Natural killer cell (primary cell): ENCODE data around the gene MED20. TPM values are rescaled to one million over a fixed set of nuclear protein-coding genes. Genes with fewer than 3 reads are reported as not detected.

Source experiments
- ATAC-seq, 3 donors: fragments of 150-1000 bp in 2 of 3; fragments of 200-7000 bp in 1 of 3; cut with Tn5 transposase; 1 replicate in 1 of 3; 2 replicates in 2 of 3; pipeline ENCODE4 v1.10.0; 2021; ENCODE audit warnings: mild to moderate bottlenecking in 2 of 3, moderate library complexity in 2 of 3
- DNase-seq, 2 donors: peaks; one replicate each; pipeline versions ENCODE4 v3.0.0 to v3.0.0-alpha.2; 2013 to 2021; ENCODE audit warnings: mixed read lengths in 1 of 2
- H3K27ac ChIP-seq: one replicate; pipeline ENCODE4 v1.5.1; 2013; ENCODE audit warnings: mild to moderate bottlenecking, low read length
- H3K27me3 ChIP-seq: one replicate; pipeline ENCODE4 v1.6.1; 2013; ENCODE audit warnings: low read length; ENCODE audit not compliant: control insufficient read depth, insufficient read depth
- H3K36me3 ChIP-seq: one replicate; pipeline ENCODE4 v1.6.1; 2013; ENCODE audit warnings: low read length; ENCODE audit not compliant: control insufficient read depth, insufficient read depth
- H3K4me1 ChIP-seq: one replicate; pipeline ENCODE4 v1.6.1; 2013; ENCODE audit warnings: low read length; ENCODE audit not compliant: control insufficient read depth, insufficient read depth
- H3K4me3 ChIP-seq: one replicate; pipeline ENCODE4 v1.5.1; 2013; ENCODE audit warnings: low read length
- H3K9me3 ChIP-seq: one replicate; pipeline ENCODE4 v1.6.1; 2013; ENCODE audit warnings: low read length; ENCODE audit not compliant: control insufficient read depth, insufficient read depth
- H3K27ac Mint-ChIP-seq, 2 donors: one replicate each; pipeline ENCODE4 v1.8.0; 2022; ENCODE audit warnings: mild to moderate bottlenecking in 2 of 2, mixed read lengths in 2 of 2, moderate library complexity in 1 of 2
- H3K27me3 Mint-ChIP-seq, 2 donors: one replicate each; pipeline ENCODE4 v1.8.0; 2022; ENCODE audit warnings: low read depth in 2 of 2, mixed read lengths in 2 of 2
- H3K36me3 Mint-ChIP-seq: one replicate; pipeline ENCODE4 v1.8.0; 2022; ENCODE audit warnings: mixed read lengths
- H3K4me1 Mint-ChIP-seq, 2 donors: one replicate each; pipeline ENCODE4 v1.8.0; 2022; ENCODE audit warnings: mixed read lengths in 2 of 2
- H3K4me3 Mint-ChIP-seq: one replicate; pipeline ENCODE4 v1.8.0; 2022; ENCODE audit warnings: mild to moderate bottlenecking, moderate library complexity, mixed read lengths
- H3K9me3 Mint-ChIP-seq, 2 donors: one replicate each; pipeline ENCODE4 v1.8.0; 2022; ENCODE audit warnings: mixed read lengths in 2 of 2
- WGBS: methylation state at CpG from one replicate; pipeline ENCODE4 v1.1.7; 2013; ENCODE audit warnings: missing lambda C conversion rate; ENCODE audit not compliant: insufficient coverage; 5-methylcytosine and 5-hydroxymethylcytosine counted together
- intact Hi-C: fragments of 100-400 bp; cut with micrococcal nuclease; formaldehyde crosslinking; loops from one replicate; pipeline ENCODE4 v1.14.2; 2022
- total RNA-seq, 4 donors: library from RNA; stranded (reverse); fragments of 120-200 nt in 1 of 4; gene quantifications; one replicate each; pipeline versions ENCODE4 v1.2.3 to v1.2.4, GENCODE V29; 2013 to 2022
- TF ChIP-seq, protein P1 (sequence below): fragments of 200-600 bp; IDR thresholded peaks from one replicate; pipeline ENCODE4 v1.8.0; 2022; ENCODE audit warnings: antibody characterized with exemption

The MED20 gene
- total RNA-seq, 3 donors from 2014 or later (not counting 1 experiment from before 2014, with no cell fraction given): 6.4 to 15.2 (median 15.0) TPM

DNA sequence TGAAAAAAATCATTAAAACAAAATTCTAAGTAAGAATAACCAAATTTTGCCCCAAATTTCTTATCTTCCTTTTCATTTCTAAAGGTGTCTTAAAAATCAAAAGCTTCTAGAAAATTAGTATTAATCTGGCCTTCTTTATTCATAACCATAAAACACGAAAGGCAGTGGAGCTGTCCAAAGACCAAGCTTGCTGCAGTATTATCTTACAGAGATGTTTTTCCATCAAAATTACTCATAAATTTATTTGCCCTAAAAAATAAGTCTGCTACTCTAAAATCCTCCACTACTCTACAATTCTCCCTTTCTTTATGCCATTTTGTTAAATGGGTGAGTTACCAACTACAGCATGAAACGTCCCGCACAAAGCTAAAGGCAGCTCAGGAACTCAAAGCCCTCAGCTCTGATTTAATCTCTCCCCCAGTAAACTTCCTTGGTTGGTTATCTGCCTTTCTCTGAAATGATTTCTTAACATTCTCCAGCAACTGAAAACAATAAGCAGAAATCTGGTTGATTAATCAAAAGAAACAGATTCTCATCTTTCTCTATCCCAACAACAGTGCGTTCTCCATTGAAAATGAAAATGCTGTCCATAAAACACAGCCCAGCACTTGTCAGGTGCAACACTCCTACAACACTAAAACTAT lies 27.9 kb downstream of the MED20 start:
- Mint-ChIP-seq H3K9me3 (no peaks in the 10 kb centered on the region), H3K27ac (no peak overlapping the region), H3K27me3 (no peaks in the 10 kb centered on the region), H3K4me3 (no peak overlapping the region), H3K36me3 (no peaks in the 10 kb centered on the region), H3K4me1 (peaks cover 11 to 13% of the 10 kb centered on the region in 2 donors)
- Histone ChIP-seq H3K36me3 (no peaks in the 10 kb centered on the region), H3K4me1 (peaks cover 14% of the 10 kb centered on the region), H3K9me3 (no peaks in the 10 kb centered on the region), H3K27me3 (no peaks in the 10 kb centered on the region), H3K27ac (no peak overlapping the region), H3K4me3 (no peak overlapping the region)
- intact Hi-C loops: no loop called here
- TF ChIP-seq, protein P1, sequence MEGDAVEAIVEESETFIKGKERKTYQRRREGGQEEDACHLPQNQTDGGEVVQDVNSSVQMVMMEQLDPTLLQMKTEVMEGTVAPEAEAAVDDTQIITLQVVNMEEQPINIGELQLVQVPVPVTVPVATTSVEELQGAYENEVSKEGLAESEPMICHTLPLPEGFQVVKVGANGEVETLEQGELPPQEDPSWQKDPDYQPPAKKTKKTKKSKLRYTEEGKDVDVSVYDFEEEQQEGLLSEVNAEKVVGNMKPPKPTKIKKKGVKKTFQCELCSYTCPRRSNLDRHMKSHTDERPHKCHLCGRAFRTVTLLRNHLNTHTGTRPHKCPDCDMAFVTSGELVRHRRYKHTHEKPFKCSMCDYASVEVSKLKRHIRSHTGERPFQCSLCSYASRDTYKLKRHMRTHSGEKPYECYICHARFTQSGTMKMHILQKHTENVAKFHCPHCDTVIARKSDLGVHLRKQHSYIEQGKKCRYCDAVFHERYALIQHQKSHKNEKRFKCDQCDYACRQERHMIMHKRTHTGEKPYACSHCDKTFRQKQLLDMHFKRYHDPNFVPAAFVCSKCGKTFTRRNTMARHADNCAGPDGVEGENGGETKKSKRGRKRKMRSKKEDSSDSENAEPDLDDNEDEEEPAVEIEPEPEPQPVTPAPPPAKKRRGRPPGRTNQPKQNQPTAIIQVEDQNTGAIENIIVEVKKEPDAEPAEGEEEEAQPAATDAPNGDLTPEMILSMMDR: no peak
- WGBS: 70% methylated on average over 4 of the region's 4 CpGs
- ATAC-seq (no peak), DNase-seq (no peak)

GRCh38 chr6:41887331-41887751 lies 33.6 kb downstream of the MED20 start:
- no peak overlapping the region for H3K4me3 ChIP-seq
- H3K4me3 Mint-ChIP-seq: no peak overlapping the region
- no peak overlapping the region for H3K27ac ChIP-seq
- no peaks in the 10 kb centered on the region for H3K9me3 Mint-ChIP-seq
- no peak for DNase-seq
- intact Hi-C loops: no loop called here
- 100% methylated on average over 1 of the region's 4 CpGs for WGBS
- no peaks in the 10 kb centered on the region for H3K27me3 Mint-ChIP-seq
- H3K4me1 Mint-ChIP-seq: no peaks in the 10 kb centered on the region
- H3K27ac Mint-ChIP-seq: no peak overlapping the region
- no peaks in the 10 kb centered on the region for H3K9me3 ChIP-seq
- H3K4me1 ChIP-seq: no peaks in the 10 kb centered on the region
- H3K36me3 ChIP-seq: no peaks in the 10 kb centered on the region
- H3K36me3 Mint-ChIP-seq: no peaks in the 10 kb centered on the region
- TF ChIP-seq, protein P1: no peak
- no peaks in the 10 kb centered on the region for H3K27me3 ChIP-seq
- ATAC-seq: no peak

DNA sequence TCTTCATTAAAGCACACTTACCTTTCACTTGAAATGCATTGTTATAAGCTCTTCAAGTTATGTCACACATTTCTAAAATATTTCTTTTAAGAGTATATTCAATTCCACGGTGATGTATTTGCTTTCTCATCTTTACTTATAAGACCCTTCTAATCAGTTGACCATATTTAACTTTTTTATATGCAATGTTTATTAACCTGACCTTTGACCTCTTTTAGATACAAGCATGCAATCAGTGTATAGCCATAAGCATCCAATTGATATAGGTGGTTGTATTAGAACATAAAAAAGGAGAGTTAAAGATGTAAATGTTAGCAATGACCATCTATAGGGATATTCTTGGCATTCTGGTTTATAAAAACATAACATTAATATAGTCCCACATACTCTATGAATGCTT lies 35.0 kb downstream of the MED20 start:
- Mint-ChIP-seq H3K36me3 (no peaks in the 10 kb centered on the region), H3K27me3 (no peaks in the 10 kb centered on the region), H3K27ac (no peak overlapping the region), H3K4me1 (no peaks in the 10 kb centered on the region), H3K9me3 (no peaks in the 10 kb centered on the region), H3K4me3 (no peak overlapping the region)
- no peak overlapping the region for H3K27ac ChIP-seq
- no peaks in the 10 kb centered on the region for H3K9me3 ChIP-seq
- ATAC-seq: no peak
- no peaks in the 10 kb centered on the region for H3K36me3 ChIP-seq
- H3K27me3 ChIP-seq: no peaks in the 10 kb centered on the region
- H3K4me1 ChIP-seq: no peaks in the 10 kb centered on the region
- no peak overlapping the region for H3K4me3 ChIP-seq
- TF ChIP-seq, protein P1: no peak
- WGBS: 83% methylated on average over 1 of the region's 1 CpG
- intact Hi-C loops: no loop called here
- DNase-seq: no peak

- H3K4me3 ChIP-seq: no peak overlapping the region
- no peaks in the 10 kb centered on the region for H3K27me3 Mint-ChIP-seq
Observed at GRCh38 chr6:41884957-41885356, 36.0 kb downstream of the MED20 start.

More at GRCh38 chr6:41884957-41885356, 36.0 kb downstream of the MED20 start:
- Histone ChIP-seq H3K27ac (no peak overlapping the region), H3K9me3 (no peaks in the 10 kb centered on the region), H3K27me3 (no peaks in the 10 kb centered on the region), H3K4me1 (no peaks in the 10 kb centered on the region), H3K36me3 (no peaks in the 10 kb centered on the region)
- intact Hi-C loops: no loop called here
- Mint-ChIP-seq H3K4me1 (no peaks in the 10 kb centered on the region), H3K4me3 (no peak overlapping the region), H3K9me3 (no peaks in the 10 kb centered on the region), H3K36me3 (no peaks in the 10 kb centered on the region), H3K27ac (no peak overlapping the region)
- ATAC-seq: no peak
- TF ChIP-seq, protein P1: no peak
- no peak for DNase-seq
- 90% methylated on average over 4 of the region's 5 CpGs for WGBS
